Left lung (tissue), 10 donors: Measurements from ENCODE around the gene COL3A1. TPM values are rescaled to one million over a fixed set of nuclear protein-coding genes. Genes with fewer than 3 reads are reported as not detected.

ENCODE experiments used
- ATAC-seq: fragments of 200-7000 bp; cut with Tn5 transposase; one replicate; pipeline ENCODE4 v1.9.1; 2020; ENCODE audit warnings: moderate library complexity
- DNase-seq, 4 donors: peaks; one replicate each; pipeline ENCODE4 v3.0.0-alpha.2; 2013 to 2020
- H3K27ac ChIP-seq, 2 donors: fragments of 200-600 bp; sonication (generic) in 1 of 2; one replicate each; pipeline versions ENCODE4 v1.5.0 to v1.8.0; 2020 to 2021
- H3K27me3 ChIP-seq, 2 donors: fragments of 200-600 bp; sonication (generic) in 1 of 2; one replicate each; pipeline versions ENCODE4 v1.5.0 to v1.8.0; 2020 to 2021
- H3K36me3 ChIP-seq, 2 donors: fragments of 200-600 bp; sonication (generic) in 1 of 2; one replicate each; pipeline versions ENCODE4 v1.5.0 to v1.8.0; 2020 to 2021
- H3K4me1 ChIP-seq, 2 donors: fragments of 200-600 bp; one replicate each; pipeline ENCODE4 v1.8.0; 2021
- H3K4me3 ChIP-seq, 2 donors: fragments of 200-600 bp; sonication (generic) in 1 of 2; one replicate each; pipeline versions ENCODE4 v1.5.0 to v1.8.0; 2020 to 2021; ENCODE audit warnings: mild to moderate bottlenecking in 1 of 2
- H3K9me3 ChIP-seq, 2 donors: fragments of 200-600 bp; sonication (generic) in 1 of 2; one replicate each; pipeline versions ENCODE4 v1.5.0 to v1.8.0; 2020 to 2021
- intact Hi-C, 2 donors: fragments of 100-400 bp; cut with DNase I; formaldehyde crosslinking; loops; one replicate each; pipeline versions ENCODE4 v1.11.2 to v1.14.2; 2022
- polyA plus RNA-seq, 6 donors: library from polyadenylated mRNA; unstranded; fragments of 120-200 nt; gene quantifications; one replicate each; pipeline ENCODE4 v1.2.1, GENCODE V29; 2013; ENCODE audit not compliant: insufficient read length in 6 of 6
- total RNA-seq, 2 donors: library from RNA; stranded (reverse); fragmentation: NEBNext Ultra II Directional; extraction: Animal tissue kit (Norgen Biotek cat#: 25700); gene quantifications; one replicate each; pipeline ENCODE4 v1.2.1, GENCODE V29; 2021
- TF ChIP-seq, protein P1 (sequence below), 2 donors: fragments of 200-600 bp; sonication (generic) in 1 of 2; IDR thresholded peaks; one replicate each; pipeline versions ENCODE4 v1.5.0 to v1.8.0; 2021; ENCODE audit warnings: antibody characterized with exemption in 2 of 2
- donor health status: DM: no; HTN: yes; CAD: no.
- donor health status: DM: no; HTN: no; CAD: no.

COL3A1 gene
- total and polyA plus RNA-seq, 8 donors = 1,070 to 5,576 (median 1,351) TPM

DNA sequence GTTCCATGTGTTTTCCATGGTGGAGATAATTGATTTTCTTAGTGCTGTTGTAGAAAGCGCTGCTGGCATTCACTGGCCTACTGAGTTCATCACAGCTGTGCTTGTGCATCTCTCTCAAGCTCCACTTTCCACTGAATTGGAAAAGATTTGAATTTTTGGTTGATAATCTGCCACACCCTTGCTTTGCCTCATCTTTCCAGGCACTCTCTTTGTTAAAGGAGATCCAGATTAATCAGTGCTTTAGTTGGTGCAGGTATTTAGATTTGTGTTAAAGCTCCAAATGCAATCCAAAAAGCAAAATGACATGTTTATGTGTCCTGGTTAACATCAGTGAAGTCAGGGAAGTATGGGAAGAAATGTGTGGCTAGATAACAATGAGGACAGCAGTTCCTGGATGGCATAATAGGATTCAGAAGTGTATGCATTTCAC, 2.7 kb upstream of the COL3A1 start:
- no peaks in the 10 kb centered on the region for H3K9me3 ChIP-seq
- H3K4me1 ChIP-seq = no peaks in the 10 kb centered on the region
- H3K27ac ChIP-seq = peak overlapping the region in 1 of 2 donors; percentile 33
- H3K4me3 ChIP-seq = no peak overlapping the region
- H3K36me3 ChIP-seq = no peaks in the 10 kb centered on the region
- TF ChIP-seq, protein P1, sequence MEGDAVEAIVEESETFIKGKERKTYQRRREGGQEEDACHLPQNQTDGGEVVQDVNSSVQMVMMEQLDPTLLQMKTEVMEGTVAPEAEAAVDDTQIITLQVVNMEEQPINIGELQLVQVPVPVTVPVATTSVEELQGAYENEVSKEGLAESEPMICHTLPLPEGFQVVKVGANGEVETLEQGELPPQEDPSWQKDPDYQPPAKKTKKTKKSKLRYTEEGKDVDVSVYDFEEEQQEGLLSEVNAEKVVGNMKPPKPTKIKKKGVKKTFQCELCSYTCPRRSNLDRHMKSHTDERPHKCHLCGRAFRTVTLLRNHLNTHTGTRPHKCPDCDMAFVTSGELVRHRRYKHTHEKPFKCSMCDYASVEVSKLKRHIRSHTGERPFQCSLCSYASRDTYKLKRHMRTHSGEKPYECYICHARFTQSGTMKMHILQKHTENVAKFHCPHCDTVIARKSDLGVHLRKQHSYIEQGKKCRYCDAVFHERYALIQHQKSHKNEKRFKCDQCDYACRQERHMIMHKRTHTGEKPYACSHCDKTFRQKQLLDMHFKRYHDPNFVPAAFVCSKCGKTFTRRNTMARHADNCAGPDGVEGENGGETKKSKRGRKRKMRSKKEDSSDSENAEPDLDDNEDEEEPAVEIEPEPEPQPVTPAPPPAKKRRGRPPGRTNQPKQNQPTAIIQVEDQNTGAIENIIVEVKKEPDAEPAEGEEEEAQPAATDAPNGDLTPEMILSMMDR (IDR thresholded peaks at IDR 0.05) = no peak
- H3K27me3 ChIP-seq = no peaks in the 10 kb centered on the region
- DNase-seq (no peak), ATAC-seq (no peak)
- intact Hi-C loops = loop anchor here in 1 of 2 donors (10.0 kb wide), 1 partner anchor 447 kb away; no protein-coding TSS in a partner anchor

DNA sequence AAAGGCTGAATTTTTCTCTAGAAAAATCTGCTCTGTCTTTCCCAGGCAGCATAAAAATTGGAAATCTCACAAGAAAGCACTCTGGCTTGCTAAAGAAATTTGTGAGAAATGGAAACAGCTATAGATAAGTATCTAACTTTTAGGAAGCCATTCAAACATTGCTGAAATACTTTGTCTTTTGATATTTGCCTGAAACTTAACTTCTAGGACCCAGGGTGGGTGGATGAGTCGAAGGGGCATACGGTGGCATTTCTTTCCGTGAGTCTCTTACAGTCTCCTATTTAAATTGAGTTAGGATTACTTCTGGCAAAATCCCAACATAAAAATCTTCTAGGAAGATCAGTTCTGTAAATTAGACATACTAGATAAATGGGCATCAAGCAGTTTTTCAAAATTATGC, 532 bp upstream of the COL3A1 start:
- H3K4me3 ChIP-seq = no peak overlapping the region
- no peaks in the 10 kb centered on the region for H3K27me3 ChIP-seq
- no peaks in the 10 kb centered on the region for H3K36me3 ChIP-seq
- no peaks in the 10 kb centered on the region for H3K4me1 ChIP-seq
- intact Hi-C loops = loop anchor here in 1 of 2 donors (10.0 kb wide), 1 partner anchor 449 kb away; no protein-coding TSS in a partner anchor
- no peak for ATAC-seq
- DNase-seq = no peak
- H3K9me3 ChIP-seq = no peaks in the 10 kb centered on the region
- TF ChIP-seq, protein P1 (IDR thresholded peaks at IDR 0.05) = no peak
- peak overlapping the region in 1 of 2 donors; percentile 88 for H3K27ac ChIP-seq

DNA sequence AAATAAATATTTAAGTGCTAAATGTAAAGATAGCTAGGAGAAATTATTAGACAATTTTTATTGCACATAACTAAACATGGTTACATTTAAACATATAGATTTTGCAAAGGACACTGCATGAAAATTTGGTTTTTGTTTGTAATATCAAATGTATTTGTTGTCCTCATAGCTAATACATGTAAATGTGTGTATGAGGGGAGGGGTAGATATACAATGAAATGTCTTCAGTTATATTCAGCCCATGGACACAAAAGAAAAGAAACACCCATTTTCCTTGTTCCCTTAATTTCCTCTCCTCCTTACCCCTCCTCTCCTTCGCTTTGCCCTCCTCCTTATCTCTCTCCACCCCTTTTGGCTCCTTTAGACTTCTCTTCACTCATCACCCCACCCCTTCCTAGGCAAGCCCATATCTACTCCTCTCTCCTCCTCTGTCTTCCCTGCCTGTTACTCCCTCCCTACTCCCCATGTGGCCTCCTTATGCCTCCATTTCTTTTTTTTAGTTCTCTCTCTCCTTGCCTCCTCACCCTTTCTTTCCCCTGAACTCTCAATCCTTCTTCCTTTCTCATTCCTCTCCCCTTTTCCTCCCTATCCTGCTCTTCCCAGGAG, 1.4 kb downstream of the COL3A1 start:
- peak overlapping the region; percentile 47 to 88 for H3K27ac ChIP-seq
- DNase-seq = peak in 2 of 4 donors; percentile 81 to 92
- peak; percentile 70 for ATAC-seq
- TF ChIP-seq, protein P1 (IDR thresholded peaks at IDR 0.05) = no peak
- no peaks in the 10 kb centered on the region for H3K27me3 ChIP-seq
- H3K36me3 ChIP-seq = no peaks in the 10 kb centered on the region
- intact Hi-C loops = loop anchor here in 1 of 2 donors (10.0 kb wide), 1 partner anchor 451 kb away; no protein-coding TSS in a partner anchor
- peak overlapping the region; percentile 25 to 27 for H3K4me3 ChIP-seq
- H3K4me1 ChIP-seq = no peaks in the 10 kb centered on the region
- no peaks in the 10 kb centered on the region for H3K9me3 ChIP-seq

DNA sequence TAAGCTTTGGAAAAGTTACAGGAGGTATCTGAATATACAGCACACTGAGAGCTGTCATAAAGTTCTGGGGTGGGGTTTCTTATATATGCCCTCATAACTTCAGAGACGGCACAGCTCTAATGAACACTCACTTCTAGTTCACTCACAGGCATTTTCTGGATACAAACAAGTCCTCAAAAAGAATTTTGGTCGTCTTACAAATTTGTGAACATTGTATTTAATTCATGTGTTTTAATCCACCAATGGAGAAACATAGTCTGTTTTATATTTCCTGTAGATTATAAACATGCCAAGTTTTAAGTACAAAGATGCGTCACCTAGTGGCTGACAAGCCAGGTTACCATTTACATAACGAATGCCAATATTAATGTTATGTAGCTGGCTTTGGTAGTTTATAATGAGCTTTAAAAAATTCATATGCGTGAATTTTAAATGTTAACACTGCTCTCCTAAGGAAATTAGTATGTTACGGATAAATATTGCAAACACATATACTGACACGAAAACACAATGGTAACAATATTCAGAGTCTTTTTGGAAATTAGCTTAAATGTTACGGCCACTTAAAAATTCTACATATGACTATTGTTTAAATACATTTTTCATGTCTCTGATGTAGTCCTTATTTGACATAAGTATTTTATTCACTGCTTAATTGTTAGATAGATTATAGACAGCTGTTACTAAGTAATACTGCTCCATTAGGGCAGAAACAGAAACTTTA, 2.5 kb downstream of the COL3A1 start:
- no peaks in the 10 kb centered on the region for H3K27me3 ChIP-seq
- no peaks in the 10 kb centered on the region for H3K9me3 ChIP-seq
- H3K27ac ChIP-seq = peak overlapping the region in 1 of 2 donors; percentile 88
- intact Hi-C loops = loop anchor here in 1 of 2 donors (10.0 kb wide), 1 partner anchor 452 kb away; no protein-coding TSS in a partner anchor
- ATAC-seq (no peak), DNase-seq (peak in 1 of 4 donors; percentile 61)
- H3K4me1 ChIP-seq = no peaks in the 10 kb centered on the region
- H3K4me3 ChIP-seq = peak overlapping the region; percentile 25 to 27
- TF ChIP-seq, protein P1 (IDR thresholded peaks at IDR 0.05) = peak in 1 of 2 donors; percentile 37
- no peaks in the 10 kb centered on the region for H3K36me3 ChIP-seq

DNA sequence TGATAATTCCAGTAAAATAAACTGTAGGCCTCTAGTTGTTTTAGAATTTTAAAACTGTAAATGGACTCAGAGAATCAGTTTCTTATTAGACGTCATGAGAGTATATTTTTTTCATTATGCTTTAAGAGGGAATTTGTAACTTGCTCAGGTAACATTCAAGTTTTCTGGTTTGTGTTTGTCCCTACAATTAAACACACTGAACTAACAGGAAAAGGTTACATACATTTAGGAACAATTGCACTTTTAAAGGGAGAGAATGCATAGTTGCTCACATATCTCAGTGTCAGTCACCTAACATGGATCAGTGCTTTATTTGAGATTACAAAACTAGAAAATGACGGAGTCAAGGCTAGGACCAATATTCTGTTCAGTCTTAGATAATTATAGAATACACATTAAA, 3.1 kb downstream of the COL3A1 start:
- peak overlapping the region in 1 of 2 donors; percentile 88 for H3K27ac ChIP-seq
- H3K9me3 ChIP-seq = no peaks in the 10 kb centered on the region
- ATAC-seq (no peak), DNase-seq (no peak)
- no peaks in the 10 kb centered on the region for H3K36me3 ChIP-seq
- TF ChIP-seq, protein P1 (IDR thresholded peaks at IDR 0.05) = no peak
- peak overlapping the region; percentile 25 to 27 for H3K4me3 ChIP-seq
- no peaks in the 10 kb centered on the region for H3K27me3 ChIP-seq
- no peaks in the 10 kb centered on the region for H3K4me1 ChIP-seq
- intact Hi-C loops = loop anchor here in 1 of 2 donors (10.0 kb wide), 1 partner anchor 453 kb away; no protein-coding TSS in a partner anchor
